Gastrocnemius medialis (tissue), 4 donors: ENCODE measurements around the gene CUL2.
"Not testable (repeated sequence)": the region's sequence is repeated elsewhere in the genome, so short reads cannot be mapped to it uniquely, and the experiment has no call there.

Experiments used
- CTCF ChIP-seq, 5 experiments: fragments of 450-650 bp in 3 of 5; fragments of 200-600 bp in 2 of 5; sonication (generic) in 2 of 5; IDR thresholded peaks in 4 of 5; conservative IDR thresholded peaks in 1 of 5; 1 replicate in 4 of 5; 2 replicates in 1 of 5; pipeline ENCODE4 v1.5.1; 2016 to 2019; ENCODE audit warnings: antibody characterized with exemption in 5 of 5, mild to moderate bottlenecking in 3 of 5, moderate library complexity in 3 of 5
- POLR2A ChIP-seq, 2 donors: fragments of 450-650 bp; IDR thresholded peaks; one replicate each; pipeline ENCODE4 v1.6.1; 2017; ENCODE audit warnings: antibody characterized with exemption in 2 of 2, mild to moderate bottlenecking in 2 of 2, moderate library complexity in 2 of 2

GRCh38 chr10:34973757-34974156 lies 116.4 kb downstream of the CUL2 start:
- TF ChIP-seq CTCF (IDR thresholded peaks at IDR 0.05 in 4 of 5, conservative IDR thresholded peaks at IDR 0.05 in 1 of 5); POLR2A (IDR thresholded peaks at IDR 0.05): not testable (repeated sequence)
